GM23338 (cell line): ENCODE results near the gene SERF2. TPM values are rescaled to one million over a fixed set of nuclear protein-coding genes. Genes with fewer than 3 reads are reported as not detected.

ENCODE experiments used
- ATAC-seq: fragments of 200-7000 bp; cut with Tn5 transposase; 3 replicates; pipeline ENCODE4 v1.9.1; 2020
- DNase-seq: peaks from one replicate; pipeline ENCODE4 v3.0.0-alpha.2; 2015; ENCODE audit warnings: low spot score
- H2AFZ ChIP-seq: fragments of 200-600 bp; sonication (generic); 2 replicates; pipeline ENCODE4 v1.8.0; 2016; ENCODE audit warnings: antibody characterized with exemption, mild to moderate bottlenecking, moderate library complexity
- H3F3A ChIP-seq: fragments of 200-600 bp; sonication (generic); replicated peaks from 2 replicates; pipeline ENCODE4 v1.8.0; 2017; ENCODE audit warnings: antibody characterized with exemption, mixed run types, low read depth
- H3K27ac ChIP-seq: fragments of 200-600 bp; sonication (generic); 2 replicates; pipeline ENCODE4 v1.6.1; 2016; ENCODE audit warnings: low read depth
- H3K27me3 ChIP-seq: fragments of 200-600 bp; sonication (generic); 2 replicates; pipeline ENCODE4 v1.8.0; 2016; ENCODE audit warnings: mild to moderate bottlenecking, mixed run types, moderate library complexity; ENCODE audit not compliant: insufficient read depth
- H3K36me3 ChIP-seq: fragments of 200-600 bp; sonication (generic); 2 replicates; pipeline ENCODE4 v1.8.0; 2016; ENCODE audit warnings: mild to moderate bottlenecking; ENCODE audit not compliant: insufficient read depth
- H3K4me1 ChIP-seq: fragments of 200-600 bp; sonication (generic); 2 replicates; pipeline ENCODE4 v1.8.0; 2016; ENCODE audit warnings: mild to moderate bottlenecking, moderate library complexity; ENCODE audit not compliant: insufficient read depth
- H3K4me2 ChIP-seq: fragments of 200-600 bp; sonication (generic); 2 replicates; pipeline ENCODE4 v1.7.1; 2017; ENCODE audit warnings: mixed run types
- H3K4me3 ChIP-seq: fragments of 200-600 bp; sonication (generic); 2 replicates; pipeline ENCODE4 v1.6.1; 2016; ENCODE audit warnings: mixed run types
- H3K79me2 ChIP-seq: fragments of 200-600 bp; sonication (generic); replicated peaks from 2 replicates; pipeline ENCODE4 v1.8.0; 2017; ENCODE audit warnings: mild to moderate bottlenecking; ENCODE audit not compliant: insufficient read depth
- H3K9me2 ChIP-seq: fragments of 200-600 bp; sonication (generic); 2 replicates; pipeline ENCODE4 v1.8.0; 2017; ENCODE audit not compliant: insufficient read depth
- H4K20me1 ChIP-seq: fragments of 200-600 bp; sonication (generic); replicated peaks from 2 replicates; pipeline ENCODE4 v1.8.0; 2017; ENCODE audit warnings: mild to moderate bottlenecking; ENCODE audit not compliant: insufficient read depth
- H3K27ac Mint-ChIP-seq: 2 replicates; pipeline ENCODE4 v1.8.0; 2020; ENCODE audit warnings: inconsistent platforms, mild to moderate bottlenecking, moderate library complexity, mixed read lengths
- H3K27me3 Mint-ChIP-seq: 3 replicates; pipeline ENCODE4 v1.8.0; 2022; ENCODE audit warnings: low read depth, mild to moderate bottlenecking, moderate library complexity, mixed read lengths, inconsistent platforms; ENCODE audit not compliant: insufficient read depth, poor library complexity
- H3K36me3 Mint-ChIP-seq: 3 replicates; pipeline ENCODE4 v1.8.0; 2021; ENCODE audit warnings: low read depth, mild to moderate bottlenecking, inconsistent platforms, moderate library complexity, mixed read lengths
- H3K4me1 Mint-ChIP-seq: 3 replicates; pipeline ENCODE4 v1.8.0; 2020; ENCODE audit warnings: mild to moderate bottlenecking, inconsistent platforms, mixed read lengths
- H3K4me3 Mint-ChIP-seq: 3 replicates; pipeline ENCODE4 v1.8.0; 2021; ENCODE audit warnings: moderate library complexity, mild to moderate bottlenecking, inconsistent platforms, mixed read lengths
- H3K9me3 Mint-ChIP-seq: 3 replicates; pipeline ENCODE4 v1.8.0; 2020; ENCODE audit warnings: moderate library complexity, mild to moderate bottlenecking, inconsistent platforms, mixed read lengths
- CREB1 ChIP-seq: fragments of 250-450 bp; sonication (Bioruptor Pico); IDR thresholded peaks from 2 replicates; pipeline ENCODE4 v1.5.0; 2020; ENCODE audit warnings: low read depth, mild to moderate bottlenecking, moderate library complexity
- JUNB ChIP-seq: IDR thresholded peaks from one replicate; pipeline ENCODE4 v1.6.1; 2016; ENCODE audit warnings: antibody characterized with exemption; ENCODE audit not compliant: unreplicated experiment
- POLR2AphosphoS5 ChIP-seq: IDR thresholded peaks from 2 replicates; pipeline ENCODE4 v1.6.1; 2016; ENCODE audit warnings: antibody characterized with exemption, low read depth
- ZNF331 ChIP-seq: fragments of 250-450 bp; sonication (Bioruptor Pico); IDR thresholded peaks from 2 replicates; pipeline ENCODE4 v1.5.0; 2020; ENCODE audit warnings: low read depth, mild to moderate bottlenecking, moderate library complexity
- polyA plus RNA-seq: library from polyadenylated mRNA; unstranded; fragments of >200 nt; fragmentation: Nextera tagmentation; extraction: Ambion mirVana; gene quantifications from 2 replicates; pipeline ENCODE4 v1.2.1, GENCODE V29; 2016
- total RNA-seq: library from RNA; depleted of rRNA; stranded (reverse); fragments of >200 nt; shearing (Covaris generic); gene quantifications from 2 replicates; pipeline ENCODE4 v1.2.3, GENCODE V29; 2014
- TF ChIP-seq, protein P1 (sequence below): fragments of 250-450 bp; sonication (Bioruptor Pico); IDR thresholded peaks from 2 replicates; pipeline ENCODE4 v1.5.0; 2020; ENCODE audit warnings: mild to moderate bottlenecking, moderate library complexity
- TF ChIP-seq, protein P2 (sequence below): IDR thresholded peaks from one replicate; pipeline ENCODE4 v1.6.1; 2018; ENCODE audit warnings: antibody characterized with exemption; ENCODE audit not compliant: unreplicated experiment
- TF ChIP-seq, protein P3 (sequence below), 2 experiments: fragments of 200-600 bp in 1 of 2; sonication (generic) in 1 of 2; conservative IDR thresholded peaks; 2 replicates each; pipeline versions ENCODE4 v1.5.1 to v1.6.1; 2016 to 2017; ENCODE audit warnings: antibody characterized with exemption in 2 of 2, low read depth in 2 of 2, mild to moderate bottlenecking in 2 of 2, moderate library complexity in 1 of 2

SERF2 gene
- total and polyA plus RNA-seq, 2 experiments from 2014 or later, result 460 to 2,602 TPM

DNA sequence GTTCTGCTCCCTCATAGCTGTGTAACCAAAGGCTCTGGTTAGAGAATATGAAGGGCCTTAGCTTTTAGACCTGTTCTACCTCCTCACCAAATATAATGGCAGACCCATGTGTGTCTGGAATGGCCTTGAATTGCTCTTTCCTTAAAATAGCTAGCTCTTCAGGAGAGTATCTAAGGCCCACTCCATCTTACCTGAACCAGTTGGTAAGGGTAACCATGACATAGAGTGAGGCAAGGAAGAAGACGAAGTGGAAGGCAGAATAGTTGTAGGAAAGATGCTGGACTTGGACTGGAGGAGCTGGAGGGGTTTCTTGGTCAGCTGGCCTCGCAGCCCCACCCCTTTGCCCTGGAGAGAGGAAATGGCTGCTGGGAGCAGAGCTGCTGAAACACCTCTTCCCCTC, 3.1 kb downstream of the SERF2 start (continued):
- TF ChIP-seq, protein P1, sequence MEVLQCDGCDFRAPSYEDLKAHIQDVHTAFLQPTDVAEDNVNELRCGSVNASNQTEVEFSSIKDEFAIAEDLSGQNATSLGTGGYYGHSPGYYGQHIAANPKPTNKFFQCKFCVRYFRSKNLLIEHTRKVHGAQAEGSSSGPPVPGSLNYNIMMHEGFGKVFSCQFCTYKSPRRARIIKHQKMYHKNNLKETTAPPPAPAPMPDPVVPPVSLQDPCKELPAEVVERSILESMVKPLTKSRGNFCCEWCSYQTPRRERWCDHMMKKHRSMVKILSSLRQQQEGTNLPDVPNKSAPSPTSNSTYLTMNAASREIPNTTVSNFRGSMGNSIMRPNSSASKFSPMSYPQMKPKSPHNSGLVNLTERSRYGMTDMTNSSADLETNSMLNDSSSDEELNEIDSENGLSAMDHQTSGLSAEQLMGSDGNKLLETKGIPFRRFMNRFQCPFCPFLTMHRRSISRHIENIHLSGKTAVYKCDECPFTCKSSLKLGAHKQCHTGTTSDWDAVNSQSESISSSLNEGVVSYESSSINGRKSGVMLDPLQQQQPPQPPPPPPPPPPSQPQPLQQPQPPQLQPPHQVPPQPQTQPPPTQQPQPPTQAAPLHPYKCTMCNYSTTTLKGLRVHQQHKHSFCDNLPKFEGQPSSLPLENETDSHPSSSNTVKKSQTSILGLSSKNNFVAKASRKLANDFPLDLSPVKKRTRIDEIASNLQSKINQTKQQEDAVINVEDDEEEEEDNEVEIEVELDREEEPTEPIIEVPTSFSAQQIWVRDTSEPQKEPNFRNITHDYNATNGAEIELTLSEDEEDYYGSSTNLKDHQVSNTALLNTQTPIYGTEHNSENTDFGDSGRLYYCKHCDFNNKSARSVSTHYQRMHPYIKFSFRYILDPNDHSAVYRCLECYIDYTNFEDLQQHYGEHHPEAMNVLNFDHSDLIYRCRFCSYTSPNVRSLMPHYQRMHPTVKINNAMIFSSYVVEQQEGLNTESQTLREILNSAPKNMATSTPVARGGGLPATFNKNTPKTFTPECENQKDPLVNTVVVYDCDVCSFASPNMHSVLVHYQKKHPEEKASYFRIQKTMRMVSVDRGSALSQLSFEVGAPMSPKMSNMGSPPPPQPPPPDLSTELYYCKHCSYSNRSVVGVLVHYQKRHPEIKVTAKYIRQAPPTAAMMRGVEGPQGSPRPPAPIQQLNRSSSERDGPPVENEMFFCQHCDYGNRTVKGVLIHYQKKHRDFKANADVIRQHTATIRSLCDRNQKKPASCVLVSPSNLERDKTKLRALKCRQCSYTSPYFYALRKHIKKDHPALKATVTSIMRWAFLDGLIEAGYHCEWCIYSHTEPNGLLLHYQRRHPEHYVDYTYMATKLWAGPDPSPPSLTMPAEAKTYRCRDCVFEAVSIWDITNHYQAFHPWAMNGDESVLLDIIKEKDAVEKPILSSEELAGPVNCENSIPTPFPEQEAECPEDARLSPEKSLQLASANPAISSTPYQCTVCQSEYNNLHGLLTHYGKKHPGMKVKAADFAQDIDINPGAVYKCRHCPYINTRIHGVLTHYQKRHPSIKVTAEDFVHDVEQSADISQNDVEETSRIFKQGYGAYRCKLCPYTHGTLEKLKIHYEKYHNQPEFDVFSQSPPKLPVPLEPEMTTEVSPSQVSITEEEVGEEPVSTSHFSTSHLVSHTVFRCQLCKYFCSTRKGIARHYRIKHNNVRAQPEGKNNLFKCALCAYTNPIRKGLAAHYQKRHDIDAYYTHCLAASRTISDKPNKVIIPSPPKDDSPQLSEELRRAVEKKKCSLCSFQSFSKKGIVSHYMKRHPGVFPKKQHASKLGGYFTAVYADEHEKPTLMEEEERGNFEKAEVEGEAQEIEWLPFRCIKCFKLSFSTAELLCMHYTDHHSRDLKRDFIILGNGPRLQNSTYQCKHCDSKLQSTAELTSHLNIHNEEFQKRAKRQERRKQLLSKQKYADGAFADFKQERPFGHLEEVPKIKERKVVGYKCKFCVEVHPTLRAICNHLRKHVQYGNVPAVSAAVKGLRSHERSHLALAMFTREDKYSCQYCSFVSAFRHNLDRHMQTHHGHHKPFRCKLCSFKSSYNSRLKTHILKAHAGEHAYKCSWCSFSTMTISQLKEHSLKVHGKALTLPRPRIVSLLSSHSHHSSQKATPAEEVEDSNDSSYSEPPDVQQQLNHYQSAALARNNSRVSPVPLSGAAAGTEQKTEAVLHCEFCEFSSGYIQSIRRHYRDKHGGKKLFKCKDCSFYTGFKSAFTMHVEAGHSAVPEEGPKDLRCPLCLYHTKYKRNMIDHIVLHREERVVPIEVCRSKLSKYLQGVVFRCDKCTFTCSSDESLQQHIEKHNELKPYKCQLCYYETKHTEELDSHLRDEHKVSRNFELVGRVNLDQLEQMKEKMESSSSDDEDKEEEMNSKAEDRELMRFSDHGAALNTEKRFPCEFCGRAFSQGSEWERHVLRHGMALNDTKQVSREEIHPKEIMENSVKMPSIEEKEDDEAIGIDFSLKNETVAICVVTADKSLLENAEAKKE (CRISPR knock-in tag), result no peak
- TF ChIP-seq, protein P2, sequence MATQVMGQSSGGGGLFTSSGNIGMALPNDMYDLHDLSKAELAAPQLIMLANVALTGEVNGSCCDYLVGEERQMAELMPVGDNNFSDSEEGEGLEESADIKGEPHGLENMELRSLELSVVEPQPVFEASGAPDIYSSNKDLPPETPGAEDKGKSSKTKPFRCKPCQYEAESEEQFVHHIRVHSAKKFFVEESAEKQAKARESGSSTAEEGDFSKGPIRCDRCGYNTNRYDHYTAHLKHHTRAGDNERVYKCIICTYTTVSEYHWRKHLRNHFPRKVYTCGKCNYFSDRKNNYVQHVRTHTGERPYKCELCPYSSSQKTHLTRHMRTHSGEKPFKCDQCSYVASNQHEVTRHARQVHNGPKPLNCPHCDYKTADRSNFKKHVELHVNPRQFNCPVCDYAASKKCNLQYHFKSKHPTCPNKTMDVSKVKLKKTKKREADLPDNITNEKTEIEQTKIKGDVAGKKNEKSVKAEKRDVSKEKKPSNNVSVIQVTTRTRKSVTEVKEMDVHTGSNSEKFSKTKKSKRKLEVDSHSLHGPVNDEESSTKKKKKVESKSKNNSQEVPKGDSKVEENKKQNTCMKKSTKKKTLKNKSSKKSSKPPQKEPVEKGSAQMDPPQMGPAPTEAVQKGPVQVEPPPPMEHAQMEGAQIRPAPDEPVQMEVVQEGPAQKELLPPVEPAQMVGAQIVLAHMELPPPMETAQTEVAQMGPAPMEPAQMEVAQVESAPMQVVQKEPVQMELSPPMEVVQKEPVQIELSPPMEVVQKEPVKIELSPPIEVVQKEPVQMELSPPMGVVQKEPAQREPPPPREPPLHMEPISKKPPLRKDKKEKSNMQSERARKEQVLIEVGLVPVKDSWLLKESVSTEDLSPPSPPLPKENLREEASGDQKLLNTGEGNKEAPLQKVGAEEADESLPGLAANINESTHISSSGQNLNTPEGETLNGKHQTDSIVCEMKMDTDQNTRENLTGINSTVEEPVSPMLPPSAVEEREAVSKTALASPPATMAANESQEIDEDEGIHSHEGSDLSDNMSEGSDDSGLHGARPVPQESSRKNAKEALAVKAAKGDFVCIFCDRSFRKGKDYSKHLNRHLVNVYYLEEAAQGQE, result no peak
- TF ChIP-seq POLR2AphosphoS5, result no peak

DNA sequence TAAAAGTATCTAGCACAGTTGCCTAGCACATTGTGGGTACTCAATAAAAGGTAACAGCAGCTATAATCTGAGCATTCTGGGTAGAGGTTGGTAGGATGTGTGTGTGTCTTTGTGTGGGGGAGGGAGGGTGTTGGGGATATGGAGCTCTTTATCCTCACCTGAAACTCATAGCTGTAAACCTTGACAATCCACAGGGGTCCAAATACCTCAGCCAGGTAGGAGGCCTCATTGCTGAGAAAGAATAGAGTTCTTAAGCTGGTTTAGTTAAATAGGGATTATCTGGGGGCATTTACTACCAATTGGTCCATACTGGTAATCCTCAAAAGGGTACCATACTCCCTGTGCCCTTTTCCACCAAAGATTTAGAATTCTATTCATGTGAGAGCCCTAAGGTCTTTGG, 3.9 kb downstream of the SERF2 start:
- H3F3A ChIP-seq, result peaks cover 37% of the 10 kb centered on the region
- peaks cover 19% of the 10 kb centered on the region; the same call in 1 of the 2 replicates for H4K20me1 ChIP-seq
- H3K4me3 ChIP-seq, result 0 out of 2 replicates have a peak overlapping the region, but pooled peaks have one; percentile 26
- H3K27ac ChIP-seq, result peak overlapping the region; percentile 65; the same call in 1 of the 2 replicates
- no peaks in the 10 kb centered on the region for H3K27me3 ChIP-seq
- peaks cover 38% of the 10 kb centered on the region for H3K4me1 ChIP-seq
- no peak overlapping the region for H2AFZ ChIP-seq
- H3K36me3 Mint-ChIP-seq, result peaks cover 78% of the 10 kb centered on the region
- H3K9me3 Mint-ChIP-seq, result no peaks in the 10 kb centered on the region
- peaks cover 36% of the 10 kb centered on the region for H3K27me3 Mint-ChIP-seq
- peaks cover 22% of the 10 kb centered on the region for H3K79me2 ChIP-seq
- H3K9me2 ChIP-seq, result no peaks in the 10 kb centered on the region
- H3K27ac Mint-ChIP-seq, result peak overlapping the region; percentile 5; the same call in 1 of the 2 replicates
- TF ChIP-seq JUNB, result no peak
- TF ChIP-seq, protein P3, sequence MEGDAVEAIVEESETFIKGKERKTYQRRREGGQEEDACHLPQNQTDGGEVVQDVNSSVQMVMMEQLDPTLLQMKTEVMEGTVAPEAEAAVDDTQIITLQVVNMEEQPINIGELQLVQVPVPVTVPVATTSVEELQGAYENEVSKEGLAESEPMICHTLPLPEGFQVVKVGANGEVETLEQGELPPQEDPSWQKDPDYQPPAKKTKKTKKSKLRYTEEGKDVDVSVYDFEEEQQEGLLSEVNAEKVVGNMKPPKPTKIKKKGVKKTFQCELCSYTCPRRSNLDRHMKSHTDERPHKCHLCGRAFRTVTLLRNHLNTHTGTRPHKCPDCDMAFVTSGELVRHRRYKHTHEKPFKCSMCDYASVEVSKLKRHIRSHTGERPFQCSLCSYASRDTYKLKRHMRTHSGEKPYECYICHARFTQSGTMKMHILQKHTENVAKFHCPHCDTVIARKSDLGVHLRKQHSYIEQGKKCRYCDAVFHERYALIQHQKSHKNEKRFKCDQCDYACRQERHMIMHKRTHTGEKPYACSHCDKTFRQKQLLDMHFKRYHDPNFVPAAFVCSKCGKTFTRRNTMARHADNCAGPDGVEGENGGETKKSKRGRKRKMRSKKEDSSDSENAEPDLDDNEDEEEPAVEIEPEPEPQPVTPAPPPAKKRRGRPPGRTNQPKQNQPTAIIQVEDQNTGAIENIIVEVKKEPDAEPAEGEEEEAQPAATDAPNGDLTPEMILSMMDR (conservative IDR thresholded peaks at IDR 0.05; ENCODE audit: low read depth in 2 of 2), result no peak
- no peak for TF ChIP-seq CREB1 (CRISPR knock-in tag)
- no peak for TF ChIP-seq ZNF331
- ATAC-seq, result peak; percentile 5
- peak; percentile 59 for DNase-seq
- H3K4me2 ChIP-seq, result peak overlapping the region; percentile 68; the same call in 1 of the 2 replicates
- H3K36me3 ChIP-seq, result peaks cover 21% of the 10 kb centered on the region
- peak overlapping the region; percentile 28; the same call in 2 of the 3 replicates for H3K4me3 Mint-ChIP-seq
- H3K4me1 Mint-ChIP-seq, result peaks cover 56% of the 10 kb centered on the region
